GM19463 (cell line): Measurements from ENCODE around the gene IQGAP2.

Experiments used
- ATAC-seq: cut with Tn5 transposase; IDR thresholded peaks from one replicate; pipeline ENCODE4 v1.9.1; 2021; ENCODE audit warnings: mild to moderate bottlenecking, moderate library complexity; ENCODE audit not compliant: unreplicated experiment

Gene IQGAP2

DNA sequence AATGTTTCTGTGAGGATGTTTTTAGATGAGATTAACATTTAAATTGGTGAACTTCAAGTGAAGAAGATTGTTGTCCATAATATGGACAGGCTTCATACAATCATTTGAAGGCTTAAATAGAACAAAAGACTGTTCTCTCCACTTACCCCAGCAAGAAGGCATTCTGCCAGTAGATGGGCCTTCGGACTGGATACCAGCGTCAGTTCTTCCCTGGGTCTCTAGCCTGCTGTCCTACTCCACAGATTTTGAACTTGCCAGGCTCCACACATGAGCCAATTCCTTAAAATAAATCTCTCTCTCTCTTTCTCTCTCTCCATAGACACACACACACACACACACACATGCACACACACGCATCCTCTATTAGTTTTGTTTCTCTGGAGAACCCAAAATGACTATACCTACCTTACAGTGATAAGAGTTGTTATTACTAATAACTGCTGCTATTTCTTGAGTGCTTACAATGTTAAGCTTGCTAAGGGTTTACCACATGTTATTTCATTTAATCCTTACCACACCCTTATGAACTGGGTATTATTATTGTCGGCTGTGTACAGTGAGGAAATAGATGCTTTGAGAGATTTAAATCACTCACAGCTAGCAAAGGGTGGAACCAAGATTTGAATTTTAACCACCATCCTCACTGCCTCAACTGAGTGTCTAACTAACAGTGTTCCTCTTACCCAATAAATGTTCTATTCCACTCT lies 19.8 kb upstream of the IQGAP2 start:
- no peak for ATAC-seq

DNA sequence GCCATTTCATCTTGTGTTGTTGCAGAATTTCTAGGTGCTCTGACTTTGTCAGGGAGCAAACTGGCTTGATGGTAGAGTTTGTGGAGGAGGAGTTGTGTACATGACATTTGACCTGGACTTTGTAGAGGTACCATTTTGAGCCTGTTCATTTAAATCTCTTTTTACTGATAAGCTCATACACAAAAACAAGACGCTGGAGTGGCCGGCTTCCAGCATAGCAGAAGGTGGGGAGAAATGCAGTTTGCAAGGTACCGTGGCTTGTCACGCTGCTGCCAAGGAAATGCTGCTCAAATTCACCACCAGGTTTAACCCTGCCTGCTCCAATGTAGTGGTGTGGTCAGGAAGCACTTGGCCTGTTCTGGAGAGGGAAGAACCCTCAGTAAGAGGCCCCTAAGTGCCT lies 18.9 kb upstream of the IQGAP2 start:
- ATAC-seq = no peak

DNA sequence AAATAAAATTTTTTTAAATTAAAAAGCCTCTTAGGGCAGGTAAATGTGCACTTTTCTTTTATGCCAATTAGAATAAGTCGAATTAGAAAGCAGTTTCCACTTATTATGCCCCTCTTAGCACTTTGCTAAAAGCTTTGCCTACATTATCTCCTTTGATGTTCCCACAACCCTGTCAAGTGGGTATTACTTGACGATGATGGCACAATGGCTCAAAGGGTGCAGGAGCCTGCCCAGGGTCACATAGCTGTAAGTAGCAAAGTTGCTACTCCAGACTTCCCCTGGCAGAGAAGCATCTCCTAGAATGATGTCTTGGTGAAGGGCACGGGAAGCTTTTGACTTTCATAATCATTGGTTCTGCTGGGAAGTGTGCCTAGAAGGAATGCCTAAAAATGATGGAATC lies 18.4 kb upstream of the IQGAP2 start:
- no peak for ATAC-seq

DNA sequence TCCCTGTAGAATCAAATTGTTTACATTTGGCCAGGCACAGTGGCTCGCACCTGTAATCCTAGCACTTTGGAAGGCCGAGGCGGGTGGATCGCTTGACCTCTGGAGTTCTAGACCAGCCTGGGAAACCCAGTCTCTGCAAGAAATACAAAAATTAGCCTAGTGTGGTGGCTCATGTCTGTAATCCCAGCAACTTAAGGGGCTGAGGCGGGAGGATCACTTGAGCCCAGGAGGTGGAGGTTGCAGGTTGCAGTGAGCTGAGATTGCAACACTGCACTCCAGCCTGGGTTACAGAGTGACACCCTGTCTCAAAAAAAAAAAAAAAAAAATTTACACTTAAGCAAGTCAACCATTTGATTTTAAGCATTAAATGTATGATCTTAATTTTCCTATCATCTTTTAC lies 17.5 kb upstream of the IQGAP2 start:
- no peak for ATAC-seq

DNA sequence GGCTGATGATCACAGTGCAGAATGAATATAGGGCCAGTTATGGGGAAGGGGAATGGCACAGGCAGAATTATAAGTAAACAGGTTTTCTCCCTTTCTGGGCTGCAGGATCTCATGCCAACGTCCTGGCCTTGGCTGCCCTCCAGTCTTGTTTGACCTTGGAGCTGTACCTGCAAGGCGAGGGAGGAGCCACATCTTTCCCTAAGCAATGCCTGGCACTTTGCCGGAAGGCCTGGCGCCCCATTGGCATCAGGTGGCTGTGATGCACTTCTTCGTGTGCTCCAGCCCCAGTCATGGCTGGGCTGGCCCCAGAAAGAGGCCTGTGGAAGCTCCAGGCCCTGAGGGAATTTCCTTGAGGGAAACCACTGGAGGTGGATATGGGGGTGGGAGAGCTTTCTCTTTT lies 16.7 kb upstream of the IQGAP2 start:
- ATAC-seq = no peak

DNA sequence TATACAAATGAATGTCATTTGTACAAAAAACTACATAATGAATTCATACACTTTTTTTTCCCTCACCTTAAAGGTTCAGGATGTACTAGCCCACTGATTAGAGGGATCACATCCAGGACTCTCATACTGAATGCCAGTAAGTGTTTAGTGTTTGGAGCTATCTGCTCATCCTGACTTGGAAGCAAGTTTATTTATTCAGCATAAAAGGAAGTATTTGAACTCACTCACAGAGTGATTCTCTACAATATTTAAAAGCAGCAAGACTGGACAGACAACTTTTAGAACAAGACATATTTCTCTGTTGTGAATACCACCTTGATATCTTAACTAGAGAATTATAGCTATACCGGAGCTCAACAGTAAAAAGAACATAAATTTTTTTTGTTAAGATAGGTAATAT lies 14.8 kb upstream of the IQGAP2 start:
- ATAC-seq = no peak

DNA sequence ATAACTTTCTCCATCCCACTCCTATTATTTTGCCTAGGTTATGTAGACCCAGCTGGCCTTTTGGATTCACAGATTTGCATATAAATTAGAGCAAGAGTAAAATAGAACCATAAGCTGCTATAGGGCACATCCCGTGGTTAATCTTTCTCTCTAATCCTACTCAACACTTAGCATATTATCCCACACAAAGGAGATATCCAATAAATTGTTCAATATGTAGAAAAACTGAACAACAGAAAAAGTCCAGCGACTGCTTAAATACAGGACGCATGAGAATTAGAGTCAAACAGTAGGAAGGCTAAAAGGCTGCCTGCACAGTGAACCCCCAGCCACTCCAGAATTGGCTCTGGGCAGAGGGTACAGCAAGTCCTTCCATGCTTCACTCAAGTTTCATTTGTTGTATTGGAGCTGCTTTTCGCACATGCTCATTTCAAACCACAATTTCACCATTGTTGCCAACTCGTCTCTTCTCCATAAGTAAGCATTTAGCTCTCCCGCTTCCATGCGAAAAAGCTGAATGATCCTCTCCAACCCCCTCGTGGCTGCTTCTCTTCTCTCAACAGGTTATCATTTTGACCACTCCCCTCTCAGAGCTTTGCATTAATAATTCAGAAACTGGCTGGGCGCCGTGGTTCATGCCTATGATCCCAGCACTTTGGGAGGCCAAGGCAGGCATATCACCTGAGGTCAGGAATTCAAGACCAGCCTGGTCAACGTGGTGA lies 14.1 kb upstream of the IQGAP2 start:
- ATAC-seq = no peak

DNA sequence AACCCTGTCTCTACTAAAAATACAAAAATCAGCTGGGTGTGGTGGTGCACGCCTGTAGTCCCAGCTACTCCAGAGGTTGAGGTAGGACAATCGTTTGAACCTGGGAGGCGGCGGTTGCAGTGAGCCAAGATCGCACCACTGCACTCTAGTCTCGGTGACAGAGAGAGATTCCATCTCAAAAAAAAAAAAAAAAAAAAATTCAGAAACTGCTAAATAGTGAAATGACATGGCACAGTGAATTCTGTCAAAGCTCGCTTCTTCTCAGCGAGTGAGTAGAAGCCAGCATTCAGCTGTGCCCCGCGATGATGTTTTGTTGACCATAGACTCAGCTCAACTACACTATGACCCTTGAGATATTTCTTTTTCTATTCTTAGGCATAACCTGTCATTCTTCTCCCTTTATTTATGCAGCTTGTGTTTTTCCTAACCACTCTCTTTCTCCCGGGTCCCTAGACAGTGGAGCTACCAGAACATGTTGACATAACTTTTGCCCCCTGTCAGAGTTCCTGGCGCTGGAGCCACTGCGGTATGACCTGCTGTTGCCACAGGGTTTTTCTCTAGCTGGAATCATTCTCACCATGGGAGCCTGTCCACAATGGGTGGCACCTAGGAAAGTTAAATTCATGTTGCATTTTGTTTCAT lies 13.5 kb upstream of the IQGAP2 start:
- no peak for ATAC-seq

DNA sequence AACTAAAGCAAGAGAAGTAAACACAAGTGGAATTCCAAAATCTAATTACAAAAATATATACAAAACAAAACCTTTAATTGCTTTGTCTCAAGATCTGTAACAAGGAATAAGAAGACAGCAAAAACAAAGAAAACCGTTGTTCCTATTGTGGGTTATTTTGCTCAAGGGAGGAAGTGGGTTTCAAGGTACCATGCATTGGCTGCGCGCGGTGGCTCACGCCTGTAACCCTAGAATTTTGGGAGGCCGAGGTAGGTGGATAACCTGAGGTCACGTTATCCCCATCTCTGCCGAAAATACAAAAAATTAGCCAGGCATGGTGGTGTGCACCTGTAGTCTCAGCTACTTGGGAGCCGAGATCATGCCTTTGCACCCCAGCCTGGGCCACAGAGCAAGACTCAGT lies 12.1 kb upstream of the IQGAP2 start:
- ATAC-seq = no peak

DNA sequence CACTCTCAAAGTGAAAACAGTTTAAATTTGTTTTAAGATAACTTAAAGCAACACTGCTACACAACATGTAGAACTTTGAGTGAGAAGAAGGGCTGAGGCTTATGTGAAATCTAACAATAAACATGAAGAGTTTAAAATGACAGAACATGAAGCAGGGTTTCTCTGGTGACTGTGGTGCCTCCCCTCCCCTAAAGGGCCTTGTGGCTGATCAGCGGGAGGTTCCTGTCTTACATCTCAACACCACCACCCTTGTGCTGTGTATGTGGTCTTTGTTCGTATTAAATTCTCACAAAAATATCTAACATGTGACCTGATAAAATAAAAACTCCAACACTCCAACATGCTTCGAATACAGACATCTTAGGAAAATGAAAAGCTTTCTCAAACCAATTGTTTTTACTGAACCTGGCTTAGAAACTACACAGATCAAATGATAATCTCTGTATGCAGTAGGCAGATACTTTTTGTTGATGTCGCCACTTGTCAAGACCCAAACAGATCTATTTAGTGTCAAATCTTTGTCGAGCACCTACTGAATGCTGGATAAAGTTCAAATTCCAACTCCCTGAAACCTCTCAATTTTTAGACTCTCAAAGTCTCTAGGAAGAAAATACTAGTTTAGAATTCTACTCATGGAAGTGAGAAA lies 9.9 kb upstream of the IQGAP2 start:
- ATAC-seq = no peak

DNA sequence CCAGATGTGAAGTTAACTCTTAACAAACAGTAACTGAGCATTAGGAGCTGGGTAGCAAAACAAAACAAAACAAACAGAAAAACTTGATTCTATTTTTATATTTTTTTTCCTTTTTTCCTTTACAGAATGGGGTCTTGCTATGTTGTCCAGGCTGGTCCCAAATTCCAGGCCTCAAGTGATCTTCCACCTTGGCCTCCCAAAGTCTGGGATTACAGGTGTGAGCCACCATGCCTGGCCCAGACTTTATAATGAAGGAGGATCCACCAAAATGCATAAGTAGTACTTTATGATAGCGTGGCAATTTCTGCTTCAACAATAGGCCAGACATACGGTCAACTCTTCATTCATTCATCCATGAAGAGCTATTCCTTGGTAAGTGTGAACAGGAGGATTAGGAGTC lies 5.9 kb upstream of the IQGAP2 start:
- no peak for ATAC-seq

DNA sequence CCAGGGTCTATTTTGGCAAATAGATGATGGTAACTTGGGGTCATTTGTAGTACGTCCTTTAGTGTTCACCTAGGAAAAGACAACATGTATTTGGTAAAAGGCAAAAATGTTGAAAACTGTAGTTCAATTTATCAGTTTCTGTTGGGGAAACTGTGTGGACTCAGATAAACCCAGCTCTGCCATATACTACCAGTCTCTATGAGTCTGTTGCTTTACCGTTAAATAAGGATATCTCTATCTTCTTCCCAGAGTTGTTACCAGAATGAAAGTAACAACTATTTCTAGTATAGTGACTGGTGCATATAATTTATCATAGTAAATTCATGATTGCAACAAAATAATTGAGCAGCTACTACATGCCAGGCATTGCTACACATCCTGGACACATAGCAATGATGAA lies 3.8 kb upstream of the IQGAP2 start:
- ATAC-seq = no peak

DNA sequence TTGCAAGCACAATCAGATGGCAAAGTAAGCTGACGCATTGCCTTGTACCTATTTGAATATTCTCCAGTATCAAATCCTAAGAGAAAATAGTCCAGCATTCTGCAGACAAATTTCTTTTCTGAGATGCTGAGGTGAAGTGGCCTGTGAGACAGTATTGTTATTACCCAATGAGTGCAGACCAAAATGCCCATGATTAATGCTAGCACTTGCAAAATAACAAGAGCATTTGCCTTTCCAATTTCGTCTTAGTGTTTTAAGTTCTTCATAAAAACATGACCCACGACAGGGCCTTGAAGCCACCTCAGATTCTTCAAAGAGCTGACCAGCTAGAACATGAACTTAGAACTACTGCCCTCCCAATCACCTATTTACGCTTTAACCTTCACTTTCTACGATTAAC lies 2.6 kb upstream of the IQGAP2 start:
- ATAC-seq = no peak

DNA sequence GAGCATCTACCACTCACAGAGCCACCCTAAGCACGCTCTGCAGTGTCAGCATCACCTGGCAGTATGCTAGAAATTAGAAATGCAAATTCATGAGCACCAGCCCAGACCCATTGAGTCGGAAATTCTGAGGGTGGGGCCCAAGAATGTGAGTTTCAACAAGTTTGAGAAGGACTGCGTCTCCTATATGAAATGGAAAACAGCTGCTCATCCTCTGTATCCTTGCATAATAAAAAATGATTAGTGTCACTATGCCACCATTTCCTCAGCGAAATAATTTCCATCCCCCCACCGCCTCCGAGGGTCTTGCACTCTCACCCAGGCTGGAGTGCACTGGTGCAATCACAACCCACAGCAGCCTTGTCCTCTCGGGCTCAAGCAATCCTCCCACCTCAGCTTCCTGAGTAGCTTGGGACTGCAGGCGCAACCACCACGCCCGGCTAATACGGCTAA lies 1.3 kb upstream of the IQGAP2 start:
- peak; percentile 23 for ATAC-seq

DNA sequence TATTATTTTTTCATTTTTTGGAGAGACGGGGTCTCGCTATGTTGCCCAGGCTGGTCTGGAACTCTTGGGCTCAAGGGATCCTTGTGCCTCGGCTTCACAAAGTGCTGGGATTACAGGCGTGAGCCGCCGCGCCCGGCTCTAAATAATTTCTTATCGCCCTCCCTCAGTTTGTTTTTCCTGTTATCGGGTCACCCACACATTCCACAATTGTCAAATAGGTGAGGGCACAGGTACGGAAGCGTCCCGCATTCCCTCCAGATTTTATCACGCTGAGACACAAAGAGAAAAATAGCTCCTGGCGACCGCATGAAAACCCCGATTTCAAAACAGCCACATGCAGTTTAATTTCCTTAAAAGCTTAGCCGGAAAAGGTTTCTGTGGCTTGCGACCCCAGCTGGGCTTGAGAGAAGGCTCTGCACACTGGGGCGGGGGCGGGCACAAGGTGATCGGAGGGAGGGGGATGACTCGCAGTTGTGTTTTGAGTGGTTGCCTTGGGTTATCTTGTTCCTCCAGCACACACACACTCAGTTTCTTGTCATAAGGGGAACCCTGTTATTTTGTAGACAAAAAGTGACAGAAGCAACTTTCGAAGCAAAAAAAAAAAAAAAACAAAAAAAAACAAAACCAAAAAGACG lies 717 bp upstream of the IQGAP2 start:
- peak; percentile 26 for ATAC-seq

DNA sequence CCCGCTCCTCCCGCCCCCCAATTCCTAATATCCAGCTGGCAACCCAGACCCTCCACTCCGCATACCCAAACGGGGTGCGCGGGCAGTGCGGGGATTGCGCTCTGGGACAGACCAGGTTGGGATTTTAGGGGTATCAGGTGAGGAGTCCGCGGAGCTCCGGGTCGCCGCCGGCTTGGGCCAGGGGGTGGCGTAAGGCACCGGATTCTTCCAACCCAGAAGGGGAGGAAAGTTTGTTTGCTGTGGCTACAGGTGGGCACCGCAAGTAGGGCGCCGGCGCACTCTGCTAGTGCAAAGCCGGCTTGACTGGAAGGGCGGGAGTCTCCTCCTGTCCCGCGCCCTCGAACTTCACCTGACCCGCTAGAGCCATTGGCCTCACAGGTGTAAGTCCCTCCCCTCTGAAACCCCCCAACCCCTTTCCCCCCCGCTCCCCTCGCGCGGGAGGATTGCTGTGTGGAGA lies 709 bp downstream of the IQGAP2 start:
- peak; percentile 18 for ATAC-seq

DNA sequence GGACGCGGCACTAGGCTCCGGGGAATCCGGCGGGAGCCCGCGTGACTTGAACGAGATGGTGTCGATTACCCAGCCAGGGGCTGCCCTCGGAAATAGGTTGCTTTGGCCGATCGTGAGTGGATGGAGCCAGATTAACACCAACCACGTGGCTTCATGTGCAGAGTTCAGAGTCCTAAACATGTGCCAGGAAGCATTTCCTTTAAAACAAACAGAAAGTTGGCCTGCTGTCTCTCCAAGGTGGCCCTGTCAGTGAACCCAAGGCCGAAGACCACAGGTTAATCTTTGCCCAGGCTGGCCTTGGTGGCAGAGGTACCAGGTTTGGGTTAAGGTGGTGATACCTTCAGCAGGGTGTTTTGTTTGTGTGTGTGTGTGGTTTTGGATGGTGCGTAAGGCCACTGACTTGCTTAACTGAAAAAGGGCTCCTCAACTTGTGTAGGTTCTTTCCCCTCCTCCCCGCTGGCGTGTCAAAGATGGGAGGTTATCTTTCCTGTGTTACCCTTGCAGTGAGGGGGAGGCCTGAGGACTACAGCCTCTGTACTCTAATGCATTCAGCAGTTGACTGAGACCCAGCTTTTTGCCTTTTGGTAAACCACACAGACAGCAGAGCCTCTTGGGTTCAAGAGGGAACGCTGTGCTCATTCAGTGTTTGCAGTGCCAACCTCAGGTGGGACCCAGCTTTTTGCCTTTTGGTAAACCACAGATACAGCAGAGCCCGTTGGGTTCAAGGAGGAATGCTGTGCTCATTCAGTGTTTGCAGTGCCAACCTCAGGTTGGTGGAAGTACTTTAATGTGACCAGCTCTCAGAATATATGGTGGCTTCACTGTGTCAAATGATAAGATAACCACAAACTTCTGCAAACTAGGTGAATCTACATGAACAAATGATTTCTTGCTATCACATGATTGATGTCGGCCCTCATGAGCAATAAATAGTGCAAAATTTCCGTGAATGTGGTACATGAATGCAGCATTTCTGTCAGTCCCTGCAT lies 1.4 kb downstream of the IQGAP2 start:
- peak; percentile 26 for ATAC-seq

DNA sequence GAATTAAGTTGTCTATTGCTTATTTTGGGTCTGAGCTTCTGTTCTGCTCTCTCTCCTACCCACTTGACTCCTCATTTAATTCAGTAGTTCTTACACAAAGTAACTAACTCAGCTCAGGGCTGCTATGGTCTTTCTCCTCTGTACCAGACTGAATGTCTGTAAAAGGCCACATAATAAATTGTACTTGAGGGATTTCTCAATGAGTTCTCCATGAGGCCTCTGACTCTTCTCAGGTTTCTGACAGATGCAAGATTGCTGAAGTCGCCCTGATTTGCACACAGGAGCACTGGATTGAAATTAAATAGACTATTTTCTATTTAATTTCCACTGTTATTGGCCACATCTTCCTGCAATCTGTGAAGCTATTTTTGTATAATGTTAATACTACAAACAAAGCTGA lies 2.9 kb downstream of the IQGAP2 start:
- no peak for ATAC-seq

DNA sequence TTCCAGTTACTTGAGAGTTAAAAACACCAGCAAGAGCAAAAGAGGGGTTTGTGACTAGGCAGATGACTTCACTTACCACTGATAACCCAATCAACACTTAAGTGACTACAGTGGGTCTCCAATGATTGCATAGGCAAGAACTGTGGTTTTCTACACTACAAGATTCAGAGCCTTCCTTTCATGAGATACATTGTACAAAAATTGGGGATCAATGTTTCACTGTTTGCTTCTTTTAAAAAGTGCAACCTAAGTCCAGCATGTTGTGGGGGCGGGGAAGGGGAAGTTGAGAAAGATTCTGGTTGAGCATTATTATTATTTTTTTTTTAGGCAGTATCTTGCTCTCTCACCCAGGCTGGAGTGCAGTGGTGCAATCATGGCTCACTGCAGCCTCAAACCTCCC lies 3.6 kb downstream of the IQGAP2 start:
- no peak for ATAC-seq

DNA sequence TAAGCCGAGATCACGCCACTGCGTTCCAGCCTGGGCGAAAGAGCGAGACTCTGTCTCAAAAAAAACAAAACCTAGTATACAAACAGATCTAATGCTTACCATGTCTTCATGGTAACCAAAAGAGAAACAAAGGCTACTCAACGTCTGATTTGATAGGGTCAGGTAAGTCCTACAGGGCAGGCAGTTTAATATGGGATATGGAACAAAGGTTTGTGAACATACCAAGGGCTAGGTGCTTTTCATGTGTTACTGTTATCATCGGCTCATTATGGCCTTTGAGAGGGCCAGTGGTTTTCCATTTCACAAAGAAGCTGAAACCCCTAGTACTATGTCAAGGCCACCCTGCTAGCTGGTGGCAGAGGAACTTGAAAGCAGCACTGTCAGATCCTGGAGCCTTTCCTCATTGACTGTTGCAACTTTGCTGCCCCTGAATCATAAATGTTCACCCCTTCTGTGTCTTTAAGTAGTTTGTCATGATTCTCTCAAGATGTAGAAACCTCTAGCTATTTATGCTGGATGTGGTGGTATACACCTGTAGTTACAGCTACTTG lies 5.1 kb downstream of the IQGAP2 start:
- no peak for ATAC-seq
